Erythroblast (primary cell): ENCODE results near the gene PCDHB11.
"Not testable (repeated sequence)": the region's sequence is repeated elsewhere in the genome, so short reads cannot be mapped to it uniquely, and the experiment has no call there.

Experiments
- GATA1 ChIP-seq: IDR thresholded peaks from 2 replicates; pipeline ENCODE4 v1.6.1; 2011; ENCODE audit warnings: low read depth, mild to moderate bottlenecking, control low read depth, low read length, moderate library complexity
- POLR2A ChIP-seq: IDR thresholded peaks from 2 replicates; pipeline ENCODE4 v1.6.1; 2011; ENCODE audit warnings: mild to moderate bottlenecking, low read length

- TF ChIP-seq POLR2A, GATA1: not testable (repeated sequence)
Observed at GRCh38 chr5:141179876-141180275, 19.6 kb upstream of the PCDHB11 start.
